HG03432 (cell line): ENCODE results near the gene UGT1A6.

Experiments
- ATAC-seq: cut with Tn5 transposase; IDR thresholded peaks from one replicate; pipeline ENCODE4 v1.9.1; 2021; ENCODE audit warnings: mild to moderate bottlenecking, moderate library complexity; ENCODE audit not compliant: unreplicated experiment

Gene UGT1A6

GRCh38 chr2:233798335-233799086, 105.8 kb downstream of the UGT1A6 start:
- no peak for ATAC-seq

GRCh38 chr2:233799087-233799665, 106.5 kb downstream of the UGT1A6 start:
- no peak for ATAC-seq

- ATAC-seq: no peak
Measured at GRCh38 chr2:233799716-233800115, 107.0 kb downstream of the UGT1A6 start.

DNA sequence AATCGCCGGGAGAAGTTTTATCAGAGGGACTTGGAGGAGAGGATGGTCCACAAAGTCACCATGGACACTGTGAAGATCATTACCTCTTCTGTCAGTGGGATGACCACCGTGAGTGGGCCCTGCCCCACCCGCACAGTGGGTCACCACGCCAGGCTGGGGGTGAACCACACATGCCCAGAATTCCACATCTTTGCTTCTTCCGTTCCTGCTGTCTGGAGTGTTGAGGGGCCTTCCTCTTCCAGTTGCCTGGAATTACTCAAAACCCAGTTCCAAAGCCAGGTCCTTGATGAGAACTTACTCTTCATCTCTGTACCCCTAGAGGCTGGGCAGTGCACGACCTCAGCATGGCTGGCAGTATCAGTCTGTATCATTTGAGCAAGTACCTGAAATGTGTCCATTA, 107.5 kb downstream of the UGT1A6 start:
- no peak for ATAC-seq

DNA sequence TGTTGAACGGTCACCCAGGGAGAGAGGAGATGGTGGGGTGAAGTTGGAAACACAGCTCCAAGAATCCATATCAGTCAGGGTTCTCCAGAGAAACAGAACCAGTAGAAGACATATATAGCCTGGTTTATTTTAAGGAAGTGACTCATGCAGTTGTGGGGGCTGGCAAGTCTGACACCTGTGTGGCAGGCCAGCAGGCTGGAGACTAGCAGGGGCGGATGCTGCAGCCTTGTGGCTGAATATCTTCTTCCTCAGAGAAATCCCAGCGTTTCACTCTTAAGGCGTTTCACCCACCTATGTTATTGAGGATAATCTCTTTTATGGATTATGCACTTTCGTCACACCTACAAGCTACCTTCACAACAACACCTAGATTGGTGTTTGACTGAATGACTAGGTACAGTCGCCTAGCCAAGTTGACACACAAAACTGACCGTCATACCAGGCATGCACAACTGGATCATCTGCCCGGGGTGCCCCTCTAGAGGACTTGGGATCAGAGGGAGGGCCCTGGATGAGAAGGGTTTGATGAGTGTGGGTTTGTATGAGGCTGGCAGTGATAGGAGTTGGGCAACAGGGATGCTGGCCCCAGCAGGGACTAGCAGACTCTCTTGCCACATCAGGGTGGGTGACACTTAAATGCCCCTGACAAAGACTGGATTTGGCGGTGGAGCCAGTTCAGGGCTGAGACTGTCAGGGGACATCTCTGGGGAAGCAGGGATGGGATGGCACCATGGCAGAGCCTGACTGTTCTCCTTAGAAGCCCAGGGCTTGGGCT, 108.9 kb downstream of the UGT1A6 start:
- ATAC-seq: no peak

- no peak for ATAC-seq
Measured at GRCh38 chr2:233802132-233802815, 109.6 kb downstream of the UGT1A6 start.

DNA sequence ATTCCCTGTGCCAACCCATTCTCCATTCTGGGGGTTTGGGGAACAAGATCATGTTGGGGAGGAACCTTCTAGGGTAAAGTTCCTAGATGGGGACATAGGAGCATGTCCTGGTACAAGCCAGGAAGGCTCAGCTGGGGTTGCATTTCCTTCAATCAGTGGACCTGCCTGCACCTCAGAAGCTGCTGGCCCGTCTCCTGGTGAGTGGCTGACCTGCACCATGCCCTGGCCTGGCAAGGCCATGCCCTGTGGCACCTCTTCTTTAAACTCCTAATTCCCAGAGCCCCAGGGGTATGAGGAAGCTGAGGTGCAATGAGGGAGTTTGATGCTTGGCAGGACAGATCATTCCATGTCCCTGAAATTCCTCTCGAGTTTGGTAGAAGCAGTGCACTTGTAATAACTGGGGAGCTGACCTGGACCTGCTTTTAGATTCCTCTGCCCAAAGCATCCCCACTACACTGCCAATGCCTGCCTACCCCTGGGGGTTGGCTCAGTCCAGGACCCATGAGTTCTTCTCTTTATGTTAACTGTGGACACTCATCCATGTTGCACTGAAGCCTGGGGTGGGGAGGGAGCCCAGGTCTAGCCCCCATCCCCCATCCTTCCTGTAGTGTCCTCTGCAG, 110.7 kb downstream of the UGT1A6 start:
- no peak for ATAC-seq

DNA sequence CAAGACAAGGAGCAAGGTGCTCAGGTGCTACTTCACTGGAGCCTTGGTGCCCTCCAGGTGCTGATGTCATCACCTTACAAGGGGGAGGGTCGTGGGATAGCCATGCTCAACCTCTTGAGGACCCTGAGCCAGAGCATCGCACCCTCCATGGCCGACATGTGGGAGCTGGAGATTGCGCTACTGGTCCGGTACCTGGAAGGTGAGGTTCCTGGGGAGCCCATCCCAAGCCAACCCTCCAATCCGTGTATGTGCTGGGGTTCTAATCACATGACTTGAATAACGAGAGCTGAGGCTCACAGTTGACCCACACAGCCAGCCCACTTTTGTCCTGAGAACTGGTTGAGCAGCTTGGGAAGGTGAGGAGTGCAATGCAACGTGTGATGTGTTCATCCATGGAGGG, 111.3 kb downstream of the UGT1A6 start:
- no peak for ATAC-seq

GRCh38 chr2:233807215-233807865, 114.7 kb downstream of the UGT1A6 start:
- no peak for ATAC-seq

DNA sequence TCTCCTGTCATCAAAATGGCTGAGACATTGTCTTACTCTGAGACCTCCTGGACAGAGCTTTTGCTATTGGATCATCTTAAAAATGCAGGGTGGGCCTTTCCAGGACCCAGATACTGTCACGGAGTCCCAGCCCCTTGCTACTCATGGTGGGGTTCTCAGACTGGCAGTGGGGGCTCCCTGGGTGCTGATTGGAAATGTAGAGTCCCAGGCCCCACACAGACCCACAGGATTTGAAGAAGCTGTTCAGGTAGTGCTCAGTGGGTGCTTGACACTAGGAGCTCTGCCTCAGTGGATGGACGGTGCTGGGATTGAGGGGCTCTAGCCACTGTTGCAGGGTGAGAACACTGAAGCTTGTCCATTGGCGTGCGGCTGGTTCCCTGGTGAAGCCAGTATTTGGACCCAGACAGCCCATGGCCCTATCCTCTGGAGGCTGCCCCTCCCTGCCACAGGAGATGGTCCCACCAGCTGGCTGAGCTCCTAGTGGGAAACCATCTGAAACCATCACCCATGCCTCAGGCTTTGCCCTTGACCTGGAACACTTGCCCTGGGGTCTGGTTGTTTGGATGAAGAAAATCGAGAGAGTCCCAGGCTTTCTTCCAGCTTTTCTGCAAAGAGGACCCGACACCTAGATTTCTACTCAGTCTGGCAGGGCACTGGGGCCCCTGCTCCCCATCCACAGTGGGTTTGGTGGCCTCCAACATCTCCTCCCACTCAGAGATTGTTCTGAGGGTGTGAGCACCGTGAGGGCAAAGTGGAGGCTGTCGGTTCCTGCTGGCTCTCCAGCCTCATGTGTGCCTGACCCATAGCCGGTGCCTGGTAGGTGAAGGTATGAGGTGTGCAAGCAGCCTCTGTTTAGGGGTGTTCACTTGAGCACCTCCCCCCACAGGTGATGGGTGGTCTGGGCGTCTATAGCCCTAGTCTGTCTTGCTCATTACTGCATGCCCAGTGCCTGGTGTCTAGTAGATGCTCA, 115.6 kb downstream of the UGT1A6 start:
- no peak for ATAC-seq

GRCh38 chr2:233810385-233810784, 117.7 kb downstream of the UGT1A6 start:
- no peak for ATAC-seq

GRCh38 chr2:233811087-233811486, 118.4 kb downstream of the UGT1A6 start:
- ATAC-seq: no peak

DNA sequence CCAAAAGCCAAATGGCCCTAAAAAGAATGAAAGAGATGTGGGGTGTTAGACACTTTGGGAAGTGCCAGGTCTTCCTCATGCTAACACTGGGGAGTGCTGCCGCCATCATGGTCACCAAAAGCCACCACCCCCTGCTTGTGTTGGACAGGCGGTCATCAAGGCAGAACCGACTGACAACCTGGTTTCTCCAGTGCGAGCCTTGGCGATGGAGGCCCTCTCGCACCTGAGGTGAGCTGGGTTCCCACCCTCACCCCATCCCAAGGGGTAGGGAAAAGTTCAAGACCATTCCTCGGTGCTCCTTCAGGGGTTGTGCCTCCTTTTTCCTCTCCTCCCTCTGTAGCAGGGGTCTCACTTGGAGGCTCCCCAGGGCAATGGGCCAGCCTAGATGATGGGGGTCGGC, 119.0 kb downstream of the UGT1A6 start:
- no peak for ATAC-seq

DNA sequence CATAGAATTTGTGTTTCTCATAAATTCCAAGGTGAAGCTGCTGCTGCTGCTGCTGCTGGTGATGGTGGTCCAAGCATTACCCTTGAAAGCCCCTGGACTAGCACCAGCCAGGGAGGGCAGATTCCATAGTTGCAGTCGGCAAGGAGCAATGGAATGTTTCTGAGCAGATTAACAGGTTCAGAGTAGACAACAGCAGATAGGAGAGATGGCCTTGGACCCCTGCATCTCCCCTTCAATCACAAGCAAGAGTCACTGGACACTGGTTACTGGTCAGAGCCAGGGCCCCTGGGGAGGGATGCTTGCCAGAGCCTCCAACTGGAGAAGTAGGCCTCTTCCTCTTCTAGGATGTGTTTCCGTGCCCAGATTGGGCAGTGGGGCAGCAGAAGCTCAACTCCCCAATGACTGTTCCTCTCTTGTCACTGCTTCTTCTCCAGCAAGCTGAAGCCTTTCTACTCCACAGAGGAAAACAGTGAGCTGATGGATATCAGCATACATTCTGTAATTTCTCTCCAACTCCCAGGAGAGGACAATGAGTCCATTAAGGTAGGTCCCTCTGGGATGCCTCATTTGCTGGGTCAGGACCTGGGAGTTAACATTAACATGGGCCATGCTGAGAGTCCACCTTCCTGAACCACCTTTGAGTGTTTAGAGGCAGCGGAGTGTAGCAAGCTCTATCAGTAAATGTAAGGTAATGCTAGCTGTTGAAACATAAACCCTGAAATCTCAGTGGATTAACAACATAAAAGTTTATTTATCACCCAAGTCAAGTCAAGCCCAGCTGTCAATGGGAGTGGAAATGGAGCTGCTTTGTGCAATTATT, 120.8 kb downstream of the UGT1A6 start:
- no peak for ATAC-seq

GRCh38 chr2:233814056-233814835, 121.6 kb downstream of the UGT1A6 start:
- no peak for ATAC-seq

DNA sequence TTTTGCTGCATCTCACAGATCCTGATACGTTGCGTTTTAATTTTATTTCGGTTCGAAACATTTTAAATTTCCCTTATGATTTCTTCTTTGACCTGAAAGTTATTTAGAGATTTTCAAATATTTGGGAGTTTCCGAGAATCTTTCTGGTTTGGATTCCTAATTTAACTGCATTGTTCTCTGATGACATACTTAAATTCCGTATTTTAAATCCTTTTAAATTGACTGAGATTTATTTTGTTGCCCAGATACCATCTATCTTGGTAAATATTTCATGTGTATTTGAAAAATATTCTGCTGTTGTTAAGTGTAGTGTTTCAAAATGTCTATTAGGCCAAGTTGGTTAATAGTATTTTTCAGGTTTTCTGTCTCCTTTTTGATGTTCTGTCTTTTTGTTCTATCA, 123.2 kb downstream of the UGT1A6 start:
- no peak for ATAC-seq

DNA sequence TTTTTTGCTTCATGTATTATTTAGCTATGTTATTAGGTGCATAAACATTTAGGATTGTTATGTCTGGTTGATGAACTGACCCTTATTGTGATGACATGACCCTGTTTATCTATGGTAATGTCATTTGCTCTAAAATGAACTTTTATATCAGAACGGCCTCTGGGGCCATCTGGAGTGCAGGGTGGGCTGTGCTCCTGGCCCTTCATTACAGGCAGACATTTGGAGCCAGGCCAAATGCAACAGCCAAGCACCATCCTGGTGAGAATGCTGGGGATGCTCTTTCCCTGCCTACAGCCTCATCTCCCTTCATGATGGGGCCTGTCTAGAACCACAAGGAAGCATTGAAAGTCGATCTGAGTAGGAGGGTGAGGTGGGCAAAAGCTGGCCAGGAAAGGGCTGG, 123.6 kb downstream of the UGT1A6 start:
- no peak for ATAC-seq

DNA sequence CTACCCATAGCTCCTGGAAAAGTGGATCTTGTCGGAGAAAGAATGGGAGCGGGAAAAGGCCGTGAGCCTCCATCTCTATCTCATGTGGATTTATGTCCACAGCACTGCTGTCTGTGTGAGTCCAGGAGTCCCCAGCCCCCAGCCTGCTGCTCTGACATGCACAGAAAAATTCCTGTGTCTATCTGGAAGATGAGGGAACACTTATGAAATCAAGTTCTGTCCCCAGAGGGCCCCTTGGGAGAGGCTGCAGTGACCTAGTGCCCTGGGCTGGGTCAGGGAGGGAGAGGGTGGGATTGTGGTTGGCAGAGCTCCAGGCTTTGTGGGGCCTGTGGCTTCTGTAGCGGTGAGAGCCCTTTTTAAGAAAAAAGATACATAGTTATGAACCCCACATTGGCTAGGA, 124.1 kb downstream of the UGT1A6 start:
- no peak for ATAC-seq
